Hypothalamus (tissue), 51 donors: ENCODE results near the gene CCDC18.
"Not testable (repeated sequence)": the region's sequence is repeated elsewhere in the genome, so short reads cannot be mapped to it uniquely, and the experiment has no call there.

ENCODE experiments used
- DNase-seq, 51 donors: peaks; one replicate each; lab custom pipeline; 2025; lab: John Stamatoyannopoulos, UW

Gene CCDC18

GRCh38 chr1:93180723-93181613 is at the start of gene CCDC18:
Gene CCDC18, plus strand, starts transcription at chr1:93180724. Its CDS starts 2,638 bp downstream, at chr1:93183362.
- DNase-seq, result no peak

DNA sequence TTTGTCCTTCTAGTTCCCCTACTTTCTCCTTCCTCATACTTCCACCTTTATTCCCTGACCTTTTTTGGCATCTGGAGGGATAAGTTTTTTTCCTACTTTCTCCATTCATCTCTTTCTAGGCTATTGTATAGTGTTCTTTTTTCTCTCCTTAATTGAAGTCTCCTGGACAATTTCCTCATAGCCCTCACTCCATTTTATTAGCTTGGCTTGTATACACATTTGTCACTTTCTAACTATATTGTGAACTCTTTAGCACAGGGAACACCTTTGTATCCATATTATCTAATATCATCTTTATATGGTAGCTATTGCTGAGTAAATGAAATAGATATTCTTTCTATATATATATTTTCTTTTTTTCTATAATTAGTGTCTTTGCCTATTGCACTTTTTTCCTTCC is 47.9 kb upstream of the CCDC18 start:
- no peak for DNase-seq

GRCh38 chr1:93136445-93136844 is 44.1 kb upstream of the CCDC18 start:
- no peak for DNase-seq

DNA sequence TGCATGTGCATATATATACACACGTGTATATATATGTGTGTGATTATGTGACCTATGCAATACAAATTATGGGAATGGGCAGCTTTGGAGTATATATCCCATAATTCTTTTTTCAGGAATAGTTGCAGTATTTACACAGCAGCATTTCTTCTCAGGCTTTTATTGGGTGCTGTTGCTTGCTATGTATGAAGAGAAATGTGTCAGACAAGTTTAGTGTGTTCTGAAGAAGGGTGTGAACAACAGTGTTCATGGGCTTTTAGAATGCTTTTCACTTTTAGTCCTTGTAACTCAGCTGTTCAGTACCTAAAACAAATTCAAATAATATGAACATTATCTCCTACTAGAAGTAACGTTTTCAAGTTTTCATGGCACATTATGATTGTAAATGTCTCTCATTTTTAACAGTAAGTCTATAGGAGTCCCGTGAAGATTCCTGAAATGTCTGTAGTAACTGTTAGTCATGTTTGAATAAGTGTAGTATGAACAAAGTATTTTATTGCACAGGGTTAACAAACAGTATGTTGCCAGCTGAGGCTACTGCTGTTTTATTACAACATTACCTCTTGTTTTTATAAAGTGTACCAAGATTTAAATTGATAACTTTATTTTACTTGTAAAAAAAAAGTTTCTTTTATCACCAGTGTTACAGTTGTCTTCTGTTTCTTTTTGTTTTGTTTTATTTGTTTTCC is 42.8 kb upstream of the CCDC18 start:
- DNase-seq, result no peak

- no peak for DNase-seq
These were observed 40.4 kb upstream of the CCDC18 start for GRCh38 chr1:93140106-93140505.

DNA sequence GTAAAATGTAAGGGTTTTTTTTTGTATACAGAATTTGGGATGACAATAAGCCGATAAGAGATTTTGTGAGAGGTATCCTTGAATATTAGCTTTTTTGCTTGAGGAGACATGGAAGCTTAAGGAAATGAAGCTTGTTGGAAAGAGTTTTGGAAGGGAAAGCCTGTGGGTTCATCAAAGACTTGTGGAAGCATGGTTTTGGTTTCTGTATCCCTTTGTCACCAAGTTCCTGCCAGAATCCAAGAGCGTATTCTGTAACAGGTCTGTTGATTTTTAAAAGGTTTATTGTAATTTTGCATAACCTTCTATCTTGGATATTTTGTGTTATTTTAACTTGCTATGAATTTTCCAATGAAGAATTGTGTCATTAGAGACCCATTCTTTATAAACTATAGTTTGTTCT is 38.4 kb upstream of the CCDC18 start:
- DNase-seq, result no peak

GRCh38 chr1:93143136-93143535 is 37.4 kb upstream of the CCDC18 start:
- DNase-seq, result no peak

DNA sequence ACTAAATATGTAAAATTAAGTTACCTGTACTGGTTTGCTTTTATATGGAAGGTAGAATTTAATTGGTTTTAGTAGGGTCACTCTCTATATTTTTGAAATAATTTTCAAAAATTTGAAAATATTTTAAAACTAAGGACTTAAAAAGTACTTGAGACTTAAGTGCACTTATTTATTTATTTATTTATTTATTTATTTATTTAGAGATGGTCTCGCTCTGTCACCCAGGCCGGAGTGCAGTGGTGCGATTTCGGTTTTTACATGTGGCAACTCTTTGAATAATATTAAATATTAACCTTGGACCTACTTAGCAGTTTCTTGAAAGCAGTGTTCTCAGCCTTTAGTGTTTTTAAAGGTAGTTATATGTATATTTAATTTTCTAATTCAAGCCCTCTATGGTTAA is 36.8 kb upstream of the CCDC18 start:
- no peak for DNase-seq

DNA sequence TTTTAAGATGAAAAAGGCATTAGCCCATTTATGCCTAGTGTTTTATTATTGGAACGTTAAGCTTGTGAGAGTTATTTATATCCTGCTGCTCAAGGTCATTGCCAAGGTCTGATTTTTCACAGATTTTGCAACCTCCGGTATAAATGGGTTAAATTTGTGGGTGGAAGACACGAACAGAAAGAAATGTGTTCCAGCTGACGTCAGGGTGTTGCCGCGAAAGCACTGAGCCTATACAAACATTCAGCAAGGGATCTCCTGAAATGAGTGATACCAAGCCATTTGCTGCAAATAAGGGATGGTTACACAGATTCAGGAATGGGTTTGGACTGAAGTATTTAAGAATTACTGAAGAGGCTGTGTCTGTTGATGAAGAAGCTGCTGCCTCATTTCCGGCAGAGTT is 32.5 kb upstream of the CCDC18 start:
- DNase-seq, result no peak

DNA sequence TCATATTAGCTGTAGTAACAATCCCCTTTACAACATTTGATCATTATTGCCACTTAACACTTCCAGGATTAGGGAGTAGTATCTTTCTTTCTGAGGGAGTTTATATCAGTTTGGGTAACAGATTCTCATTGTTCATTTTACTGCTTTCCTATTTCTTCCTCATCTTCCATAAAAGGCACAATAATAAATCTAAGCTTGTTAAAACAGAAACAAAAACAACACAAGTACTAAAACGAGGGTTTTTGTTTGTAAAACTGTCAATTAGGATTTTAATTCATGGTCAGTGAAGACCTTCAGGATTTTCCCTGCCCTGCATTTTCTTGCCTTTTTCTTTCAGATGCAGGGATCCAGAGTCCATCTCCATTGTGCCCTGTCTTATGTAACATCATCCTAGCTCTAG is 29.8 kb upstream of the CCDC18 start:
- no peak for DNase-seq

- no peak for DNase-seq
These were observed 29.1 kb upstream of the CCDC18 start for GRCh38 chr1:93151474-93151873.

DNA sequence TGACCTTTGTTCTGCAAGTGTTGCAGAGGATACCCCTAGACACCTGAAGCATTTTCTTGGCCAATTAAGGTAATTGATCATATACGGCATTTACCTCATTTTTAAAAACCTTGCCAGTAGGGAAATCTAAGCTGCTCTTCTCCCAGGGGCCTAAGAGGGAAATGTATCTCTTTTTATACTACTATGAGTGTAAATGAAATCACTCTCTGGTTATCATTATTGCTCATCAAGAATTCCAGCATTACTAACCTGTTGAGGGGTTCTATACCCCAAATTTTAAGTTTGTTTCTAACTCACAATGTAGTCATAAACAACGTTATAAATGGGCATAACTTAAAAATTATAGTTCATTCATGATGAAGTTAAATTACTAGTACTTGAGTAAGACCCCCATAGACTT is 27.7 kb upstream of the CCDC18 start:
- no peak for DNase-seq

DNA sequence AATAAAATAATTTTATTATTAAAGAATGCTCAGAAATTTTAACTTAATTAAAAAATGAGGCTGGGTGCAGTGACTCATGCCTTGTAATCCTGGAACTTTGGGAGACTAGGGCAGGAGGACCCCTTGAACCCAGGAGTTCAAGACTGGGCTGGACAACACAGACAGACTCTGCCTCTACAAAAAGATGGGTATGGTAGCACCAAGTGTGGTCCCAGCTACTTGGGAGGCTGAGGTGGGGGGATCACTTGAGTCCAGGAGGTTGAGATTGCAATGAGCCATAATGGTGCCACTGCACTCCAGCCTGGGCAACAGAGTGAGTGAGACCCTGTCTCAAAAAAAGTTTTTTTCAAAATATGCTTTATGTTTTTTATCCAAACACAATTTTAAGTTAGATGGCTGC is 25.6 kb upstream of the CCDC18 start:
- no peak for DNase-seq

DNA sequence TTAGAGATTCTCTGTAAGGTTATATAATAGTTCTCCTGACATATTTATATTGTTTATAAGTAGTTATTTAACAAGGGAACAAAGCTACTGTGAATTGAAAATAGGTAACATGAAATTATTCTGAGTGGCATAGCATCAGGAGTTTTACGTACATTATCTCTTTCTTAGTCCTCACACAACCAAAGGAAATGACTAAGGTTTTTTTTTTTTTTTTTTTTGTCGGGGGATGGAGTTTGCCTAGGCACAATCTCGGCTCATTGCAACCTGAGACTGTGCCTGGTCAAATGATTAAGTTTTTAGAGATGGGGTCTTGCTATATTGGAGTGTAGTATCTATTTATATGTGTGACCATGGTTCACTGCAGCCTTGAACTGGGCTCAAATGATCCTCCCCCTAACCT is 25.2 kb upstream of the CCDC18 start:
- no peak for DNase-seq

DNA sequence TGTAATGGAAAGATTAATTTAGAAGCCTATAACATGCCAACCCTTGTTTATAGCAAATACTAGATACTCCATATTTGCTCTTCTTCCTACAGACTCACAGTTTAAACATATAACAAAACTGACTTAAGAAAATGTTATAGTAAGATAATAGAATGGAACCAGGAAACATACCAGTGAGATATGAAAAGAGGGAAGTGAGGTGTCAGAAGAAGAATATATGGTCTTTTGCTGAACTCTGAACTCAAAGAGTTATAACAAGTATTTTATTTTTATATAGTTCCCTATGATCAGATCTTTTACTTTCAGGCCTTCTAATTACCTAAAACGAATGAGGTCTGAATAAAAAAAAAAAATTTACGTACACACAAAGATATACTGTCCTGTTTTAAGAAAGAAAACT is 21.2 kb upstream of the CCDC18 start:
- DNase-seq, result no peak

GRCh38 chr1:93163314-93163713 is 17.2 kb upstream of the CCDC18 start:
- not testable (repeated sequence) for DNase-seq

DNA sequence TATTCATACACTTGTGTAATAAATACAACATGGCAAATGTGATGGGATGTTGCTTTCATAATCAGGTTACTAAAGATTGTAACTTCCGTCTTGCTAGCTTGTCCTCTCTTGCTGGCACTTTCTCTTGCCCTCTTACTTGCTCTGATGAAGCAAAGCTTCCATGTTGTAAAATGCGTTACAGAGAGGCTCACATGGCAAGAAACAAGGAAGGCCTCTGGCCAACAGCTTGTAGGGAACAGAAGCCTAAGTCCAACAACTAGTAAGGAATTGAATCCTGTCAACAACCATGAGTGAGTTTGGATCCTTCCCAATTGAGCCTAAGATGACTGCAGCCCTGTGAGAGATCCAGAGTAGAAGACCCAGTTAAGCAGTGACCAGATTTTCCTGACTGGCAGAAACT is 15.7 kb upstream of the CCDC18 start:
- no peak for DNase-seq

DNA sequence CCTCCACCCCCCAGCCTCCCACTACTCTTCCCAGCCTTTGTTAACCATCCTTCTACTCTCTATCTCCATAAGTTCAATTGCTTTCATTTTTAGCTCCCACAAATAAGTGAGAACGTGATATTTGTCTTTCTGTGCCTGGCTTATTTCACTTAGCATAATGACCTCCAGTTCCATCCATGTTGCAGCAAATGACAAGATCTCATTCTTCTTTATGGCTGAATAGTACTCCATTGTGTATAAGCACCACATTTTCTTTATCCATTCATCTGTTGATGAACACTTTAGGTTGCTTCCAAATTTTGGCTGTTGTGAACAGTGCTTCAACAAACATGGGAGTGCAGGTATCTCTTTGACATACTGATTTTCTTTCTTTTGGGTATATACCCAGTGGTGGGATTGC is 14.6 kb upstream of the CCDC18 start:
- DNase-seq, result not testable (repeated sequence)

- DNase-seq, result no peak
These were observed 13.5 kb upstream of the CCDC18 start for GRCh38 chr1:93167006-93167405.

DNA sequence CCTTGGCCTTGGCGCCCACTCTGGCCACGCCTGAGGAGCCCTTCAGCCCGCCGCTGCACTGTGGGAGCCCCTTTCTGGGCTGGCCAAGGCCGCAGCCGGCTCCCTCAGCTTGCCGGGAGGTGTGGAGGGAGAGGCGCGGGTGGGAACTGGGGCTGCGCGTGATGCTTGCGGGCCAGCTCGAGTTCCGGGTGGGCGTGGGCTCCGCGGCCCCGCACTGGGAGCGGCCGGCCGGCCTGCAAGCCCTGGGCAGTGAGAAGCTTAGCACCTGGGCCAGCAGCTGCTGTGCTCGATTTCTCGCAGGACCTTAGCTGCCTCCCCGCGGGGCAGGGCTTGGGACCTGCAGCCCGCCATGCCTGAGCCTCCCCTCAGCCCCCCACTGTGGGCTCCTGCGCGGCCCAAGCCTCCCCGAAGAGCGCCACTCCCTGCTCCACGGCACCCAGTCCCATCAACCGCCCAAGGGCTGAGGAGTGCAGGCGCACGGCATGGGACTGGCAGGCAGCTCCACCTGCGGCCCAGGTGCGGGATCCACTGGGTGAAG is 10.3 kb upstream of the CCDC18 start:
- DNase-seq, result not testable (repeated sequence)

DNA sequence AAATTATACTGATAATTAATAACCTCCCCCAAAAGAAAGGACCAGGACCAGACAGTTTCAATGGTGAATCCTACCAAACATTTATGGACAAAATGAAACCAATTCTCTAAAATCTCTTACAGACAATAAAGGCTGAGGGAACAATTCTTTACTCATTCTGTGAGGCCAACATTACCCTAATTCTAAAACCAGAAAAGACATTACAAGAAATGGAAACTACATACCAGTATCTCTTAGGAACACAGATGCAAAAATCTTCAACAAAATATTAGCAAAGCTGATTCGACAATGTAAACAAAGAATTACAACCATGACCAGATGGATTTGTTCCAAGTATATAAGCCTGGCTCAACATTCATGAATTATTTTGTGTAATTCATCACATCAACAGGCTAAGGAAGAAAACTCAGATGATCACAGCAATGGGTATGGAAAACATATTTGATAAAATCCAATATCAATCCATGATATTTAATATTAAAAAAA is 8.9 kb upstream of the CCDC18 start:
- DNase-seq, result no peak

GRCh38 chr1:93172778-93173177 is 7.7 kb upstream of the CCDC18 start:
- DNase-seq, result no peak
